Transverse colon (tissue), 4 donors: ENCODE measurements around the gene ARHGAP6.

Experiments
- CTCF ChIP-seq, 5 experiments: fragments of 200-600 bp in 3 of 5; fragments of 450-650 bp in 2 of 5; sonication (generic) in 3 of 5; IDR thresholded peaks; 1 replicate in 2 of 5; 2 replicates in 3 of 5; pipeline ENCODE4 v1.5.1; 2016 to 2017; ENCODE audit warnings: antibody characterized with exemption in 5 of 5, inconsistent platforms in 3 of 5, mild to moderate bottlenecking in 2 of 5, moderate library complexity in 1 of 5
- POLR2AphosphoS5 ChIP-seq, 3 donors: sonication (generic); formaldehyde crosslinking; IDR thresholded peaks; one replicate each; pipeline ENCODE4 v1.6.1; 2016; ENCODE audit warnings: antibody characterized with exemption in 3 of 3

- TF ChIP-seq CTCF (IDR thresholded peaks at IDR 0.05), result no peak
- no peak for TF ChIP-seq POLR2AphosphoS5 (IDR thresholded peaks at IDR 0.05)
Measured at GRCh38 chrX:11311706-11312105, 354.0 kb downstream of the ARHGAP6 start.
